ENCODE measurements around the gene SERGEF. TPM values are rescaled to one million over a fixed set of nuclear protein-coding genes. Genes with fewer than 3 reads are reported as not detected.

Gene SERGEF
- total RNA-seq, 2 donors from 2014 or later, result 26.7 to 42.1 TPM

DNA sequence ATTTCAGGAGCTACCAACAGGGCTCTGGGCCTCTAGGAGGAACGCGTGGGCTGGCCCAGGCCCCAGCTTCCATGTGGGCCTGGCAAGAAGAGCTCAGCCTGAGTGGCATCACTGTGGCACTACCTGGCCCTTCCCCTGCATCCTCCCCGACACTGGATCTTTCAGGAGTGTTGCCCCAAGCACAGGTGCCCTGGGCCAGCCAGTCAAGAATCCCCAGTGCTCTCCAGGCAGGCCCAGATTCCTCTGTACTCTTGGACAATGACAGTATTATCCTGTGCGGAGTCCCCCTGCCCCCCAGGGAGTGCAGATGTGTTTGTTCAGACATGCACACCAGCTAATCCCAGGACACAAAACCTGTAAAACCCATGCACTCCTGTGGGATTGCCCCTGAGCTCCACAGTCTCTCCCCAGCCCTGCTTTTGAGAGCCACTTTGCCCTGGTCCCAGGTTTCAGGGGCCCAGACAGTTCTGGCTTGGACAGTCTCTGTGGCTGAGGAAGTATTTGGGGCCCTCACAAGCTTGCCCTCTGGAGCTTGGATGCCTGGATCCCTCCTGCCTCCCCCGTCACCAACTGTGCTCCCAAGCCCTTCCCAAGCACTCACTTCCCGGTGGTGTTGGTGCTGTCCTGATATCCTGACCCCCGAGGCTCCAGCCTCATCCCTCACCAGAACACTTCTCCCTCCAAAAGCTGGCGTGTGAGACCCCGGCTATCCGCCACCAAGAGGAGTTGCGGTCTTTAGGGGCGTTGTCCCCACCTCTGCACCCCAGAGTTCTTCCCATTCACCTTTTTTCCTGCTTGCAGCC lies 238.4 kb downstream of the SERGEF start:
- Mint-ChIP-seq H3K4me3 (no peak overlapping the region), H3K36me3 (ENCODE audit: low read depth) (no peaks in the 10 kb centered on the region), H3K27ac (no peak overlapping the region), H3K27me3 (ENCODE audit: insufficient read depth) (no peaks in the 10 kb centered on the region), H3K9me3 (no peaks in the 10 kb centered on the region), H3K4me1 (no peaks in the 10 kb centered on the region)
- 88 to 100% methylated on average over 5 to 12 of the region's 12 CpGs for WGBS, 2 experiments (ENCODE audit: insufficient coverage in 1 of 2, insufficient read length in 1 of 2)
- no peak for TF ChIP-seq CTCF (conservative IDR thresholded peaks at IDR 0.05)
- no peak for DNase-seq
- Histone ChIP-seq H3K9ac (ENCODE audit: extremely low read depth, low read length, poor library complexity, severe bottlenecking) (no peak overlapping the region), H3K36me3 (ENCODE audit: control insufficient read depth, insufficient read depth, low read length) (no peaks in the 10 kb centered on the region), H3K4me3 (ENCODE audit: low read length) (no peak overlapping the region), H3K27ac (ENCODE audit: low read depth, low read length) (no peak overlapping the region), H3K9me3 (ENCODE audit: control insufficient read depth, low read length) (no peaks in the 10 kb centered on the region), H3K4me1 (ENCODE audit: control insufficient read depth, insufficient read depth, low read length) (no peaks in the 10 kb centered on the region), H3K27me3 (ENCODE audit: control insufficient read depth, insufficient read depth, low read length, poor library complexity, severe bottlenecking) (no peaks in the 10 kb centered on the region)

DNA sequence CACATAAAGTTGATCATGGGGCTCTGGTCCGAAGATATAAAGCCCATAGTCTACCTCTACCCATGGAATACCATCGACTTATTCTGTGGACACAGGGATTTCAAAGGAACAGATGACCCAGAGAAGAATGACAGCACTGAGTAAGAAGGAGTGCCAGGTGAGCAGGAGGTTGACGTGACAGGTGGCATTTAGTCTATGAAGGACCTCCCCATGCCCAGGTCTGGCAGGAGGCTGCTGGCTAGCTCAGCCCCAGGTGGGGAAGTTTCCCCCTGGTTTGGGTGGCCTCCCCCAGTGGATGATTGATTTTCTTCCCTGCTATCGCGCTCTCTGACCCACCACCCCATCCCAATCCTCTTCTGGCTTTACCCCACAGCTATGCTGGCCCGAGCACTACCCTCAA lies 239.2 kb downstream of the SERGEF start:
- no peaks in the 10 kb centered on the region for H3K9me3 Mint-ChIP-seq

More for the DNA sequence above, 239.2 kb downstream of the SERGEF start:
- Mint-ChIP-seq H3K4me1 (no peaks in the 10 kb centered on the region), H3K4me3 (no peak overlapping the region), H3K36me3 (ENCODE audit: low read depth) (no peaks in the 10 kb centered on the region), H3K27ac (no peak overlapping the region), H3K27me3 (ENCODE audit: insufficient read depth) (no peaks in the 10 kb centered on the region)
- no peaks in the 10 kb centered on the region for H3K36me3 ChIP-seq (ENCODE audit: control insufficient read depth, insufficient read depth, low read length)
- 87 to 100% methylated on average over 3 to 6 of the region's 6 CpGs for WGBS, 2 experiments (ENCODE audit: insufficient coverage in 1 of 2, insufficient read length in 1 of 2)
- no peaks in the 10 kb centered on the region for H3K4me1 ChIP-seq (ENCODE audit: control insufficient read depth, insufficient read depth, low read length)
- H3K4me3 ChIP-seq (ENCODE audit: low read length), result no peak overlapping the region
- TF ChIP-seq CTCF (conservative IDR thresholded peaks at IDR 0.05), result no peak
- DNase-seq, result no peak
- no peaks in the 10 kb centered on the region for H3K9me3 ChIP-seq (ENCODE audit: control insufficient read depth, low read length)
- H3K27ac ChIP-seq (ENCODE audit: low read depth, low read length), result no peak overlapping the region
- H3K27me3 ChIP-seq (ENCODE audit: control insufficient read depth, insufficient read depth, low read length, poor library complexity, severe bottlenecking), result no peaks in the 10 kb centered on the region
- no peak overlapping the region for H3K9ac ChIP-seq (ENCODE audit: extremely low read depth, low read length, poor library complexity, severe bottlenecking)
